WI38 (cell line): ENCODE measurements around the gene PPIF.

ENCODE experiments used
- H3K4me3 ChIP-seq: 2 replicates; pipeline ENCODE4 v1.5.1; 2011; ENCODE audit warnings: low read depth, mild to moderate bottlenecking, control low read depth, low read length
- TF ChIP-seq, protein P1 (sequence below): IDR thresholded peaks from 2 replicates; pipeline ENCODE4 v1.5.1; 2012; ENCODE audit warnings: low read depth, mild to moderate bottlenecking, control low read depth, low read length

Gene PPIF

DNA sequence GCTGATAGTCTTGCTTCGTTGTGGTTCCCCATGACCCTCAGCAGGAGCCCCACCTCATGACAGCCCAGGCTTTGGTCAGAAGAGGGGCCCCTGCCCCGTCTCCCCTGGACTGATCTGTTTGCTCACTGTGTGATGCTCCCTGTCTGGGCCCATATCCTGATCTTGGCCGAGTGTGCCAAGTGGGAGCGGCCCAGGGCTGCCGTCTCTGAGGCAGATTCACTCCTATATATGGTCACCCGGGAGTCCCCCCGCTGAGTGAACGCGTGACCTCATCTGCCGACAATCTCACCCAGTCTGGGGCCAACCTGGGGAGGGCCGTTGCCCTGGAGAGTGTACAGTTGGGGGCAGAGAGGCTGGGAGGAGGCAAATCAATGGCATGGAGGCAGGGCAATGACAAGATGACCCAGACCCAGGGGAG is 34.5 kb downstream of the PPIF start:
- TF ChIP-seq, protein P1, sequence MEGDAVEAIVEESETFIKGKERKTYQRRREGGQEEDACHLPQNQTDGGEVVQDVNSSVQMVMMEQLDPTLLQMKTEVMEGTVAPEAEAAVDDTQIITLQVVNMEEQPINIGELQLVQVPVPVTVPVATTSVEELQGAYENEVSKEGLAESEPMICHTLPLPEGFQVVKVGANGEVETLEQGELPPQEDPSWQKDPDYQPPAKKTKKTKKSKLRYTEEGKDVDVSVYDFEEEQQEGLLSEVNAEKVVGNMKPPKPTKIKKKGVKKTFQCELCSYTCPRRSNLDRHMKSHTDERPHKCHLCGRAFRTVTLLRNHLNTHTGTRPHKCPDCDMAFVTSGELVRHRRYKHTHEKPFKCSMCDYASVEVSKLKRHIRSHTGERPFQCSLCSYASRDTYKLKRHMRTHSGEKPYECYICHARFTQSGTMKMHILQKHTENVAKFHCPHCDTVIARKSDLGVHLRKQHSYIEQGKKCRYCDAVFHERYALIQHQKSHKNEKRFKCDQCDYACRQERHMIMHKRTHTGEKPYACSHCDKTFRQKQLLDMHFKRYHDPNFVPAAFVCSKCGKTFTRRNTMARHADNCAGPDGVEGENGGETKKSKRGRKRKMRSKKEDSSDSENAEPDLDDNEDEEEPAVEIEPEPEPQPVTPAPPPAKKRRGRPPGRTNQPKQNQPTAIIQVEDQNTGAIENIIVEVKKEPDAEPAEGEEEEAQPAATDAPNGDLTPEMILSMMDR, result no peak

DNA sequence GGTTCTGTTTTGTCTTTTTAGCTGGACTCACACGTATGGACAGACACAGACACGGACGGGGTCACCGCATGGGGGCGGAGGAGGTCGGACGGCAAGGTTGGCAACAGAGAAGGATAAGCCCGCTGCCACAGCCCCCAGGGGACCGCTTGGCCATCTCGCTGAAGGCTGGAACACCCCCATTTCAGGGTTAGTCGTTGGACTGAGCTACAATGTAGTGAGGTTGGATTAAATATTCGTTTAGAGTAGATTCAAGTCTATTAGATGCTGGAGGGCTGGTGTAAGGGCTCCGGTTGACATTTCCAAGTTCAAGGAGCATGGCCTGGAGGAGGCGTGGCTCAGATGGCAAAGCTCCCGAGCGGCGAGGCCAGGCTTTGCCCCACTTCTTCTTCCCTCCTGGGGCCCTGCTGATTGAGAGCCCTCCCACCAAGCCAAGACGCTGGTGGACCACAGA is 35.2 kb downstream of the PPIF start:
- TF ChIP-seq, protein P1, result no peak
- no peak overlapping the region for H3K4me3 ChIP-seq

More for the DNA sequence above, 34.5 kb downstream of the PPIF start:
- H3K4me3 ChIP-seq, result no peak overlapping the region

DNA sequence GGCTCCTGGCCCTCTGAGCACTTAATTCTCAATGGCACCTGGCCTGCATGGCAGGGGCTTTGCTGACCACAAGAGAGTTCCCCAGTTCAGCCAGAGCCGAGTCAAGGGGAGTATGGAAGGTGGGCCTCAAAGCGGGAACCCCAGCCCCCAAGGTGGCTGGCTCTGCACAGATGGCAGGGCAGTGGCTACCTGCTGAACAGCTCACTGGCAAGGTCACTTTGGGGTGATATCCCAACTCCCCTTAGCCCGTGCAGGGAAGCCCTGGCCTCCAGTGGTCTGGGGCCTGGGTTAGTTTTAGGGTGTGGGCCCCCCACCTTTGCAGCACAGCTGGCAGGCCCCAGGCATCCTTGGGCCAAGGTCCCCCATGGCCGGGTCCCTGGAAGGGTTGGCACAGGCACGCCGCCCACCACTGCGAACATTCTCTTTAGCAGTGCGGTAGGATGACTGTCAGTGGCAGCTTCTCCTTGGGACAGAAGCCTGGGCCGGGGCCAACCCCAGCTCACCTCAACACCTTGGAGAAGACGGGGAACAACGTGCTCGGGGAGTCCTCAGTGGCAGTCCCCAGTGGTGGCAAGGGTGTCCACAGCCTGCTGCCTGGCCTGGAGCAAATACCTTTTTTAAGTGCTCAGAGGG is 36.8 kb downstream of the PPIF start:
- TF ChIP-seq, protein P1, result no peak
- no peak overlapping the region for H3K4me3 ChIP-seq

DNA sequence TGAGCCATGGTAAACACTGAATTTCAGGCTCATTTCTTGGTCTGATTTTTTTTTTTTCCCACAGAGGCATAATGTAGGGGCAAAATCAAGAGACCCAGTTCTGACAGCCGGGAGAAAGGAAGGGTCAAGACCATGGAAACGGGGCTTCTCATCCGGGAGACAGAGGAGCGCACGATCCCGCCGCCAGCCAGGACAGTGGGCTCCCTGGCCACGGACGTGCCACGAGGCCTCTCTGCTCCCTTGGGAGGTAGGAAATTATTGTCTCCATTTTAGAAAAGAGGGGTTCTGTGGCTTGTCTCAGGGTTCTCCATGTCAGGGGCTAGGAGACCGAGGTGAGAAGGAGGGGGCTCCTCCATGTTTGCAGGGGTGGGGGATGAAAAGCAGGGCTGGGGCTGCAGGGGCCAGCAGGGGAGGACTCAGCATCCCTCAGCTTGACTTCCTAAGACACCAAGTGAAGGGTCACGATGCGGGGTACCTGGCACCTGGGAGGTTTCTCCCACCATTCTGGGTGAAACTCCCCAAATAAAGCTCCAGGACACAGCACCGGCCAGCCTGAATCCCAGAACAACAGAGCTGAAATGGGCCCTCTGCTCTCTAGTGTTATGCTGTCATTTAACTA is 37.6 kb downstream of the PPIF start:
- TF ChIP-seq, protein P1, result no peak
- no peak overlapping the region for H3K4me3 ChIP-seq

DNA sequence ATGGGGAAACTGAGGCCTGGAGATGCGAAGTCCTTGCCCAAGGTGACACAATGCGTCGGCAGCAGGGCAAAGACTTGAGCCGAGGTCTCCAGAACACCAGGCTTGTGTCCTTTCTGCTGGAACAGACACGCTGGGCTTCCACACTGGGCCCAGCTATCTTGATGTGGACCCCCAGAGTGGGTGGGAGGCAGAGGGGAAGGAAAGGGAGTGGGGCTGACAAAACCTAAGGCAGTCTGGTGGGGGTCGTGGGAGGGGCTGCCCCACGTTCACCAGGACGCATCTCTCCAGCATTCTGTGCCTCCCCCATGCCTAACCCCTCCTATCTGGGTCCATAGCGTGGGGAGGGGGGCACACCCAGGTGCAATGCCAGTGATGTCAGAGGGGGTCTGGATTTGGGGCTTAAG is 38.1 kb downstream of the PPIF start:
- H3K4me3 ChIP-seq, result no peak overlapping the region
- TF ChIP-seq, protein P1, result no peak

DNA sequence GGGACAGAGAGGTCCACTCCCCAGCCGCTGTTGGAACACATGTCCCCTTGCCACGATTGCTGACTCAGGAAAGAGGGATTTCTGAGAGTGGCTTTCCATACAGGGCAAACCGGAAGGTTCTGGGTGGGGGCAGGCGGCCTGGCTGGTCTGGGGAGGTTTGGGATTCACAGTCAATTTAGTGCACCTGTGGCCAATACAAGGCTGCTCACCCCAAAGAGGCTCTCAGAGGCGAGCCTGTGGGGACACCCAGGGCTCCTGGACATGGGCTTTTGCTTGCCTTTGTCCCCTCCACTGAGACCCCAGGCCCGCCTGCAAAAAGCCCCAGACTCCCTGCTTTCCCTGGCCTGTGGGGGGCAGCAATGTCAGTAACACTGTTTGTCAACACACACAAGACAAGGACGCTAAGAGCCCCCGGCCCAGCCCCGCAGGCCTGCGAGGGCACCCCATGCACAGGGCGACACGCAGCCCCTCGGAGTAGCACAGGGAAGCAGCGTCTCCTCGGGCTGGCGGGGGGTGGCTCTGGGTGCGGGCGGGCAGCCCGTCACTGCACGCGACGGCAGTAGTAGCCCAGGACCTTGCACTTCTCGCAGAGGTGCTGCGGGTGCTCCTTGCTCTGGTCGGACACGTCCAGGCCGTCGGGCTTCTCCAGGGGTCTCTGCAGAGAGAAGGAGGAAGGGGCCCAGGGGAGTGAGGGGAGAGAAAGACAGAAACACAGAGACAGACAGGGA is 38.7 kb downstream of the PPIF start:
- H3K4me3 ChIP-seq, result no peak overlapping the region
- TF ChIP-seq, protein P1, result no peak
